Measurements from ENCODE around the gene ATAD3A. TPM values are rescaled to one million over a fixed set of nuclear protein-coding genes. Genes with fewer than 3 reads are reported as not detected.

The ATAD3A gene
- total RNA-seq, 1 donor from 2014 or later: 51.5 TPM

DNA sequence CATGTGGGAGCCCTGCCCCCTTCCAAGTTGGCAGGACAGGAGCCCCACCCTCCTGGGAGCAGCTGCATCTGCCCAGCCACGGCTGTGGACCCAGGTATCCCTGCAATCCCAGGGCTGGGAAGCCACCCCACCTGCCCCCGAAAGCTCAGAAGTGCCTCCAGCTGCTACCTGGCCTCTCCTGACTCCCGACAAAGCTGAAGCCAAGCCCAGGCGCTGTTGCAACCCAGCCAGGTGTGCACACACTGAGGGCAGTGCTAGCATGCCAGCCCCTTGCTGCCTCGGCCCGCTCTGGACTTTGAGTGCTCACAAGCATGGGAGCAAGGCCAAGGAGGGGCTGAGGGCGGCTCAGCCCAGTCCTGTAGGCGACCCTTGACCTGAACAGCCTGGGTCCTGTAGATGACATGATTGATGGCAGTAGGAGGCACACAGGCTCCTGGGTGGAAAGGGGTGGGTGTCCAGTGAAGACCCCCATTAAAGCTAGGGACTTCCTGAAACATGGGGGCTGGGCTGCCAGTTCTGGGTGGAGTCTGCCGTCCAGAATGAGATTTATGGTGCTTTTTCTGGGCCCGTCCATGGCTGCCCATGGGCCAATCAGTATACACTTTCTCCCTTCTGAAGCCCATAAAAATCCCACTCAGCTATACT is 65.5 kb downstream of the ATAD3A start:
- Histone ChIP-seq H3K4me3 (ENCODE audit: low read depth, low read length) (no peak overlapping the region), H3K36me3 (ENCODE audit: control insufficient read depth, insufficient read depth, low read length) (no peaks in the 10 kb centered on the region), H3K27me3 (ENCODE audit: control insufficient read depth, insufficient read depth, low read length) (peaks cover 15% of the 10 kb centered on the region)
- TF ChIP-seq, protein P1, sequence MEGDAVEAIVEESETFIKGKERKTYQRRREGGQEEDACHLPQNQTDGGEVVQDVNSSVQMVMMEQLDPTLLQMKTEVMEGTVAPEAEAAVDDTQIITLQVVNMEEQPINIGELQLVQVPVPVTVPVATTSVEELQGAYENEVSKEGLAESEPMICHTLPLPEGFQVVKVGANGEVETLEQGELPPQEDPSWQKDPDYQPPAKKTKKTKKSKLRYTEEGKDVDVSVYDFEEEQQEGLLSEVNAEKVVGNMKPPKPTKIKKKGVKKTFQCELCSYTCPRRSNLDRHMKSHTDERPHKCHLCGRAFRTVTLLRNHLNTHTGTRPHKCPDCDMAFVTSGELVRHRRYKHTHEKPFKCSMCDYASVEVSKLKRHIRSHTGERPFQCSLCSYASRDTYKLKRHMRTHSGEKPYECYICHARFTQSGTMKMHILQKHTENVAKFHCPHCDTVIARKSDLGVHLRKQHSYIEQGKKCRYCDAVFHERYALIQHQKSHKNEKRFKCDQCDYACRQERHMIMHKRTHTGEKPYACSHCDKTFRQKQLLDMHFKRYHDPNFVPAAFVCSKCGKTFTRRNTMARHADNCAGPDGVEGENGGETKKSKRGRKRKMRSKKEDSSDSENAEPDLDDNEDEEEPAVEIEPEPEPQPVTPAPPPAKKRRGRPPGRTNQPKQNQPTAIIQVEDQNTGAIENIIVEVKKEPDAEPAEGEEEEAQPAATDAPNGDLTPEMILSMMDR (IDR thresholded peaks at IDR 0.05; ENCODE audit: insufficient read depth, low read length, poor library complexity, severe bottlenecking): no peak
- no peak for DNase-seq (ENCODE audit: low read depth)

DNA sequence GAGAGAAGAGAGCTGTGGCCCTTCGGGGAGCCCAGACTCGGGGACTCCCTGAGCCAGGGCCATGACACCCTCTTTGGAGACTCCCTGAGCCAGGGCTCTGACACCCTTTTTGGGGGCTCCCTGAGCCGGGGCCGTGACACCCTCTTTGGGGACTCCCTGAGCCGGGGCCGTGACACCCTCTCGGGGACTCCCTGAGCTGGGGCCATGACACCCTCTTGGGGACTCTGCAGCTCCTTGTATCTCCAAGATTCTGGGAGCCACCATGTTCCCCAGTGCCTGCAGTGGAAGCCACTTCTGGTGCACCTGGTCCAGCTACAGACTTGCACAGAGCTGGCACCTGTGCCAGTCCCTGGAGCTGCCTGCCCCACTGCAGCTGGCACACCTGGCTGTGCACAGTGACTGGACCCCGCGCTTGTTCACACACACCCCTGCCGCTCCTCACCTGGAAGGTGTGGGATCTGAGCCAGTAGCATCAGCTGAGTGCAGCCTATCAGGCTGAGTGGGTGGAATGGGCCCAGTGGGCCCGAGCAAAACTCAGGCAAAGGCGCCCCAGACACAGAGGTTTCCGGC is 66.5 kb downstream of the ATAD3A start:
- H3K27me3 ChIP-seq (ENCODE audit: control insufficient read depth, insufficient read depth, low read length): peaks cover 18% of the 10 kb centered on the region
- no peaks in the 10 kb centered on the region for H3K36me3 ChIP-seq (ENCODE audit: control insufficient read depth, insufficient read depth, low read length)
- H3K4me3 ChIP-seq (ENCODE audit: low read depth, low read length): no peak overlapping the region
- no peak for DNase-seq (ENCODE audit: low read depth)
- TF ChIP-seq, protein P1 (IDR thresholded peaks at IDR 0.05; ENCODE audit: insufficient read depth, low read length, poor library complexity, severe bottlenecking): no peak

GRCh38 chr1:1582585-1583346 is 70.8 kb downstream of the ATAD3A start:
- Histone ChIP-seq H3K27me3 (ENCODE audit: control insufficient read depth, insufficient read depth, low read length) (peaks cover 23% of the 10 kb centered on the region), H3K4me3 (ENCODE audit: low read depth, low read length) (no peak overlapping the region), H3K36me3 (ENCODE audit: control insufficient read depth, insufficient read depth, low read length) (no peaks in the 10 kb centered on the region)
- no peak for DNase-seq (ENCODE audit: low read depth)
- TF ChIP-seq, protein P1 (IDR thresholded peaks at IDR 0.05; ENCODE audit: insufficient read depth, low read length, poor library complexity, severe bottlenecking): no peak

DNA sequence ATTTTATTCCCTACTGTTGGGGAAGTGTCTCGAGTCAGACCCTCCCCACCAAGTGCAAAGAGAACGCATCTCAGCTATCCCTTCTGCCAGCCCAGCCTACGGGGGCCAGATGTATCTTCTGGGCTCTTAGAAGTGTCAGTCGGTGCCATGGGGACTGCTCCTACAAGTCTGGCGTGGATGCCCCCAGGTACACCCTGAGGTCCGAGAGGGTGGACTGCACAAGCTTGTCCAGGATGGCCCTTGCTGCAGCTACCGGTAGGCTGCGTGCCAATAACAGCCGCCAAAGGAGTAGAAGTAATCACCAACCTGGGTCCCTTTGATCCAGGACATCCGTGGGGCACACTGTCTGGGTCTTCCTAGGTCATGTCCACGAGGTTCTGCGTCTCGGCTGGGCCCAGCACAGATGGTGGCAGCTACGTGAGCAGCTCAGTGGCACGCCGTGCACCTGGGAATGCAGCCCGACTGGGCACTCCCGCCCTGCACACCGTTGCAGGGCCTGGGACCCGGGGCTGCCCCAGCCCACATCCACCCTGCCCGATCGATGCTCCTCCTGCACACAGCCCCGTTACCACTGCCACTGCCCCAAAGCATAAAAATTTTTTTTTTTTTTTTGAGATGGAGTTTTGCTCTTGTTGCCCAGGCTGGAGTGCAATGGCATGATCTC is 71.5 kb downstream of the ATAD3A start:
- TF ChIP-seq, protein P1 (IDR thresholded peaks at IDR 0.05; ENCODE audit: insufficient read depth, low read length, poor library complexity, severe bottlenecking): no peak
- DNase-seq (ENCODE audit: low read depth): no peak
- peaks cover 19% of the 10 kb centered on the region for H3K27me3 ChIP-seq (ENCODE audit: control insufficient read depth, insufficient read depth, low read length)
- no peaks in the 10 kb centered on the region for H3K36me3 ChIP-seq (ENCODE audit: control insufficient read depth, insufficient read depth, low read length)
- no peak overlapping the region for H3K4me3 ChIP-seq (ENCODE audit: low read depth, low read length)

Other genes starting within 250 kb of the ATAD3A start
- 65.1 and 78.0 TPM in 2 replicates for gene UBE2J2, start 238.3 kb upstream of the ATAD3A start, total RNA-seq
- 0.46 and 0.62 TPM in 2 replicates for gene SCNN1D, start 231.7 kb upstream of the ATAD3A start, total RNA-seq
- 37.9 and 43.1 TPM in 2 replicates for gene ACAP3, start 204.2 kb upstream of the ATAD3A start, total RNA-seq
- 45.1 and 59.9 TPM in 2 replicates for gene PUSL1, start 203.6 kb upstream of the ATAD3A start, total RNA-seq
- 94.2 and 123 TPM in 2 replicates for gene INTS11, start 187.5 kb upstream of the ATAD3A start, total RNA-seq
- 44.3 and 59.5 TPM in 2 replicates for gene CPTP, start 187.4 kb upstream of the ATAD3A start, total RNA-seq
- gene TAS1R3, start 180.9 kb upstream of the ATAD3A start, total RNA-seq: 0.08 and 1.0 TPM in 2 replicates
- gene DVL1, start 162.7 kb upstream of the ATAD3A start, total RNA-seq: 87.3 and 101 TPM in 2 replicates
- gene MXRA8, start 153.6 kb upstream of the ATAD3A start, total RNA-seq: 106 and 165 TPM in 2 replicates
- 201 and 204 TPM in 2 replicates for gene AURKAIP1, start 137.0 kb upstream of the ATAD3A start, total RNA-seq
- 134 and 136 TPM in 2 replicates for gene CCNL2, start 112.8 kb upstream of the ATAD3A start, total RNA-seq
- gene MRPL20, start 104.9 kb upstream of the ATAD3A start, total RNA-seq: 134 and 159 TPM in 2 replicates
- gene ANKRD65, start 90.9 kb upstream of the ATAD3A start, total RNA-seq: 1.4 and 1.6 TPM in 2 replicates
- gene VWA1, start 76.5 kb upstream of the ATAD3A start, total RNA-seq: 27.6 and 28.3 TPM in 2 replicates
- 0.38 and 0.75 TPM in 2 replicates for gene ATAD3C, start 62.5 kb upstream of the ATAD3A start, total RNA-seq
- gene ATAD3B, start 40.4 kb upstream of the ATAD3A start, total RNA-seq: 31.4 and 37.8 TPM in 2 replicates
- gene TMEM240, start 28.5 kb downstream of the ATAD3A start, total RNA-seq: 2.8 and 3.9 TPM in 2 replicates
- gene SSU72, start 62.7 kb downstream of the ATAD3A start, total RNA-seq: 69.0 and 87.3 TPM in 2 replicates
- 8.0 and 9.2 TPM in 2 replicates for gene FNDC10, start 88.0 kb downstream of the ATAD3A start, total RNA-seq
- gene MIB2, start 103.3 kb downstream of the ATAD3A start, total RNA-seq: 55.5 and 56.8 TPM in 2 replicates
- 4.9 and 6.5 TPM in 2 replicates for gene MMP23B, start 120.0 kb downstream of the ATAD3A start, total RNA-seq
- 23.3 and 27.0 TPM in 2 replicates for gene CDK11B, start 146.8 kb downstream of the ATAD3A start, total RNA-seq
- gene SLC35E2B, start 180.6 kb downstream of the ATAD3A start, total RNA-seq: 28.0 and 33.4 TPM in 2 replicates
- gene CDK11A, start 212.2 kb downstream of the ATAD3A start, total RNA-seq: 14.2 and 14.9 TPM in 2 replicates

Measured in kidney epithelial cell (primary cell).